ENCODE results near the gene IMMP2L. TPM values are rescaled to one million over a fixed set of nuclear protein-coding genes. Genes with fewer than 3 reads are reported as not detected.

IMMP2L gene
- total and polyA plus RNA-seq, 2 of the 13 experiments (the other 11 are each of a cell fraction or from before 2014, with no cell fraction given), result 7.8 to 16.9 TPM

DNA sequence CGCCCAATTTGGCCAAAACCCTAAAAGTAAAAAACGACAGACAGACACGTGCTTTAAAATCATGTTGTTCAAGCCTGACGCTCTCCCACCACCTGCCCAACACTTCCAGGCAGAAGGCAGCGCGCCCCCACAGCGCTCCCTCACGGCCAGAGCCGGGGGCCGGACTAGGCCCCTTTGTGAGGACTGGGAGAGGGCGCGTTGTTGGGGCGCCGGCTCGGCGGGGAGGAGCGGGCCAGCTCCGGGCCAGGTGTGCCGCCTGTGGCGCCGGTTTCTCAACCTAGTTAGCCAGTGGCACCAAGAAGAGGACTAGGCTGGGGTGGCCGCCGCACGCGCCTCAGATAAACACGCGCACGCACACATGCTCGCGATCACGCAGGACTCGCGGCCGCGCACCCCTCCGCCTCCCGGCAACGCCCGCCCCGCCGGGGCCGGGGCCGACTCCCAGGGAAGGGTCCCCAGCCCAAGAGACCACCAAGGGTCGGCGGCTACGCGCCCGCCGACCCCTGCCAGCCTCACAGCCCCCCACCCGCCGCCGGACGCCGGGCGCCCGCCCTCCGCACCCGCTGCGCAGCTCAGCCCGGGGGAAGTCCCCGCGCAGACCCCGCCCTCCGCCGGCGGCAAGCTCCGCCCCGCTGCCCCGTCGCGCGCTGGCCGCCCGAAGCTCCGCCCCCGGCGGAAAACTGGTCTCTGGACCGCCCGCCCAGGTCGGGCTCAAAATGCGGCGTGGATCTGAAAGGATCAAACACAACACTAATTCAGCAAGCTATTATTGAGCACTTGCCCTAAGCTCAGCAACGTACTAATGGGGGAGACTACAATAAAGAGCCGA, at the start of gene IMMP2L (continued):
- TF ChIP-seq ZNF770 (CRISPR knock-in tag; IDR thresholded peaks at IDR 0.05), result no peak
- TF ChIP-seq MTA3 (CRISPR knock-in tag; IDR thresholded peaks at IDR 0.05), result no peak
- TF ChIP-seq LCORL (IDR thresholded peaks at IDR 0.05), result no peak
- no peak; the same call in 1 of the 2 replicates for TF ChIP-seq LCORL (CRISPR knock-in tag; IDR thresholded peaks at IDR 0.05)
- TF ChIP-seq TCF7 (IDR thresholded peaks at IDR 0.05; ENCODE audit: low read depth), result no peak; the same call in 1 of the 2 replicates
- 0 out of 2 replicates have a peak, but pooled peaks have one; percentile 72 for TF ChIP-seq ZNF34 (CRISPR knock-in tag; IDR thresholded peaks at IDR 0.05; ENCODE audit: borderline replicate concordance)
- no peak; the same call in 1 of the 2 replicates for TF ChIP-seq SOX5 (CRISPR knock-in tag; IDR thresholded peaks at IDR 0.05; ENCODE audit: borderline replicate concordance)
- no peak for TF ChIP-seq SRSF9 (IDR thresholded peaks at IDR 0.05; ENCODE audit: borderline replicate concordance, insufficient read depth, low read depth, low read length, poor library complexity, severe bottlenecking)
- TF ChIP-seq, protein P1, sequence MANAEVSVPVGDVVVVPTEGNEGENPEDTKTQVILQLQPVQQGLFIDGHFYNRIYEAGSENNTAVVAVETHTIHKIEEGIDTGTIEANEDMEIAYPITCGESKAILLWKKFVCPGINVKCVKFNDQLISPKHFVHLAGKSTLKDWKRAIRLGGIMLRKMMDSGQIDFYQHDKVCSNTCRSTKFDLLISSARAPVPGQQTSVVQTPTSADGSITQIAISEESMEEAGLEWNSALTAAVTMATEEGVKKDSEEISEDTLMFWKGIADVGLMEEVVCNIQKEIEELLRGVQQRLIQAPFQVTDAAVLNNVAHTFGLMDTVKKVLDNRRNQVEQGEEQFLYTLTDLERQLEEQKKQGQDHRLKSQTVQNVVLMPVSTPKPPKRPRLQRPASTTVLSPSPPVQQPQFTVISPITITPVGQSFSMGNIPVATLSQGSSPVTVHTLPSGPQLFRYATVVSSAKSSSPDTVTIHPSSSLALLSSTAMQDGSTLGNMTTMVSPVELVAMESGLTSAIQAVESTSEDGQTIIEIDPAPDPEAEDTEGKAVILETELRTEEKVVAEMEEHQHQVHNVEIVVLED (CRISPR knock-in tag; IDR thresholded peaks at IDR 0.05; ENCODE audit: borderline replicate concordance), result peak; percentile 31; the same call in 1 of the 2 replicates
- no peak for TF ChIP-seq ZNF101 (CRISPR knock-in tag; IDR thresholded peaks at IDR 0.05; ENCODE audit: borderline replicate concordance, low read depth)
- TF ChIP-seq ZNF841 (CRISPR knock-in tag; IDR thresholded peaks at IDR 0.05; ENCODE audit: borderline replicate concordance), result no peak
- peak; percentile 42; the same call in 1 of the 2 replicates for TF ChIP-seq RXRA (CRISPR knock-in tag; IDR thresholded peaks at IDR 0.05)
- TF ChIP-seq MEIS2 (CRISPR knock-in tag; IDR thresholded peaks at IDR 0.05), result peak; percentile 13; the same call in 1 of the 2 replicates
- TF ChIP-seq ATF1 (CRISPR knock-in tag; IDR thresholded peaks at IDR 0.05), result no peak
- peak; percentile 41 for TF ChIP-seq THAP11 (CRISPR knock-in tag; IDR thresholded peaks at IDR 0.05)
- TF ChIP-seq CHD2 (IDR thresholded peaks at IDR 0.05; ENCODE audit: low read depth, low read length), result 0 out of 2 replicates have a peak, but pooled peaks have one; percentile 27
- TF ChIP-seq PHF20 (CRISPR knock-in tag; IDR thresholded peaks at IDR 0.05), result peak; percentile 50
- TF ChIP-seq SAFB2 (CRISPR knock-in tag; IDR thresholded peaks at IDR 0.05; ENCODE audit: borderline replicate concordance, low read depth), result no peak; the same call in 1 of the 2 replicates
- TF ChIP-seq ZNF276 (CRISPR knock-in tag; IDR thresholded peaks at IDR 0.05; ENCODE audit: low read depth), result 0 out of 2 replicates have a peak, but pooled peaks have one; percentile 54
- TF ChIP-seq DPF2 (CRISPR knock-in tag; IDR thresholded peaks at IDR 0.05; ENCODE audit: borderline replicate concordance, low read depth), result no peak
- peak; percentile 79; the same call in 1 of the 2 replicates for TF ChIP-seq NKX3-1 (CRISPR knock-in tag; IDR thresholded peaks at IDR 0.05)
- no peak for TF ChIP-seq FOXA1 (IDR thresholded peaks at IDR 0.05)
- TF ChIP-seq FOXA1 (CRISPR knock-in tag; IDR thresholded peaks at IDR 0.05), result no peak
- TF ChIP-seq ZNF253 (CRISPR knock-in tag; IDR thresholded peaks at IDR 0.05; ENCODE audit: borderline replicate concordance), result no peak
- no peak for TF ChIP-seq ATF7 (IDR thresholded peaks at IDR 0.05)
- no peak for TF ChIP-seq ATF7 (CRISPR knock-in tag; IDR thresholded peaks at IDR 0.05)

All from HepG2 (cell line).